Natural killer cell (primary cell): ENCODE results near the gene DNAI1. TPM values are rescaled to one million over a fixed set of nuclear protein-coding genes. Genes with fewer than 3 reads are reported as not detected.
"Not testable (repeated sequence)": the region's sequence is repeated elsewhere in the genome, so short reads cannot be mapped to it uniquely, and the experiment has no call there.

Experiments
- ATAC-seq, 3 donors: fragments of 150-1000 bp in 2 of 3; fragments of 200-7000 bp in 1 of 3; cut with Tn5 transposase; 1 replicate in 1 of 3; 2 replicates in 2 of 3; pipeline ENCODE4 v1.10.0; 2021; ENCODE audit warnings: mild to moderate bottlenecking in 2 of 3, moderate library complexity in 2 of 3
- DNase-seq, 2 donors: peaks; one replicate each; pipeline versions ENCODE4 v3.0.0 to v3.0.0-alpha.2; 2013 to 2021; ENCODE audit warnings: mixed read lengths in 1 of 2
- H3K27ac ChIP-seq: one replicate; pipeline ENCODE4 v1.5.1; 2013; ENCODE audit warnings: mild to moderate bottlenecking, low read length
- H3K27me3 ChIP-seq: one replicate; pipeline ENCODE4 v1.6.1; 2013; ENCODE audit warnings: low read length; ENCODE audit not compliant: control insufficient read depth, insufficient read depth
- H3K36me3 ChIP-seq: one replicate; pipeline ENCODE4 v1.6.1; 2013; ENCODE audit warnings: low read length; ENCODE audit not compliant: control insufficient read depth, insufficient read depth
- H3K4me1 ChIP-seq: one replicate; pipeline ENCODE4 v1.6.1; 2013; ENCODE audit warnings: low read length; ENCODE audit not compliant: control insufficient read depth, insufficient read depth
- H3K4me3 ChIP-seq: one replicate; pipeline ENCODE4 v1.5.1; 2013; ENCODE audit warnings: low read length
- H3K9me3 ChIP-seq: one replicate; pipeline ENCODE4 v1.6.1; 2013; ENCODE audit warnings: low read length; ENCODE audit not compliant: control insufficient read depth, insufficient read depth
- H3K27ac Mint-ChIP-seq, 2 donors: one replicate each; pipeline ENCODE4 v1.8.0; 2022; ENCODE audit warnings: mild to moderate bottlenecking in 2 of 2, mixed read lengths in 2 of 2, moderate library complexity in 1 of 2
- H3K27me3 Mint-ChIP-seq, 2 donors: one replicate each; pipeline ENCODE4 v1.8.0; 2022; ENCODE audit warnings: low read depth in 2 of 2, mixed read lengths in 2 of 2
- H3K36me3 Mint-ChIP-seq: one replicate; pipeline ENCODE4 v1.8.0; 2022; ENCODE audit warnings: mixed read lengths
- H3K4me1 Mint-ChIP-seq, 2 donors: one replicate each; pipeline ENCODE4 v1.8.0; 2022; ENCODE audit warnings: mixed read lengths in 2 of 2
- H3K4me3 Mint-ChIP-seq: one replicate; pipeline ENCODE4 v1.8.0; 2022; ENCODE audit warnings: mild to moderate bottlenecking, moderate library complexity, mixed read lengths
- H3K9me3 Mint-ChIP-seq, 2 donors: one replicate each; pipeline ENCODE4 v1.8.0; 2022; ENCODE audit warnings: mixed read lengths in 2 of 2
- CTCF ChIP-seq: fragments of 200-600 bp; IDR thresholded peaks from one replicate; pipeline ENCODE4 v1.8.0; 2022; ENCODE audit warnings: antibody characterized with exemption
- WGBS: methylation state at CpG from one replicate; pipeline ENCODE4 v1.1.7; 2013; ENCODE audit warnings: missing lambda C conversion rate; ENCODE audit not compliant: insufficient coverage; 5-methylcytosine and 5-hydroxymethylcytosine counted together
- intact Hi-C: fragments of 100-400 bp; cut with micrococcal nuclease; formaldehyde crosslinking; loops from one replicate; pipeline ENCODE4 v1.14.2; 2022
- total RNA-seq, 4 donors: library from RNA; stranded (reverse); fragments of 120-200 nt in 1 of 4; gene quantifications; one replicate each; pipeline versions ENCODE4 v1.2.3 to v1.2.4, GENCODE V29; 2013 to 2022

The DNAI1 gene
- total RNA-seq, 3 donors from 2014 or later (not counting 1 experiment from before 2014, with no cell fraction given) = not detected

GRCh38 chr9:34522971-34523797, 64.6 kb downstream of the DNAI1 start, which contains the start of gene ENHO:
Gene ENHO (minus strand): TSS chr9:34522990. CDS start chr9:34521695, 1,295 bp downstream.
- H3K4me3 Mint-ChIP-seq = peak within 1 kb of the TSS; percentile 72
- peak; percentile 94 to 96 for DNase-seq
- peaks cover 6 to 19% of the 10 kb centered on the region in 2 donors for H3K4me1 Mint-ChIP-seq
- 5% methylated on average over 62 of the region's 63 CpGs for whole genome bisulfite sequencing
- no peak for TF ChIP-seq CTCF
- H3K36me3 Mint-ChIP-seq = no peaks in the 10 kb centered on the region
- peak; percentile 94 to 97 (median 97) for ATAC-seq
- H3K27me3 Mint-ChIP-seq = peaks cover 20 to 23% of the 10 kb centered on the region in 2 donors
- Histone ChIP-seq H3K9me3 (no peaks in the 10 kb centered on the region), H3K4me3 (peak within 1 kb of the TSS; percentile 30), H3K36me3 (no peaks in the 10 kb centered on the region), H3K27me3 (peaks cover 3% of the 10 kb centered on the region), H3K4me1 (peaks cover 17% of the 10 kb centered on the region), H3K27ac (no peak within 1 kb of the TSS)
- intact Hi-C loops = loop anchor here (1.0 kb wide), 1 partner anchor 65 kb away; the partner anchor contains the start of genes DNAI1 and FAM219A
- H3K27ac Mint-ChIP-seq = peak within 1 kb of the TSS; percentile 16 to 82
- H3K9me3 Mint-ChIP-seq = no peaks in the 10 kb centered on the region

- Histone ChIP-seq H3K4me1 (peaks cover 16% of the 10 kb centered on the region), H3K4me3 (no peak overlapping the region), H3K36me3 (no peaks in the 10 kb centered on the region), H3K27me3 (peaks cover 3% of the 10 kb centered on the region), H3K27ac (no peak overlapping the region), H3K9me3 (no peaks in the 10 kb centered on the region)
- ATAC-seq = no peak
- H3K4me3 Mint-ChIP-seq = no peak overlapping the region
- no peaks in the 10 kb centered on the region for H3K36me3 Mint-ChIP-seq
- peaks cover 6 to 19% of the 10 kb centered on the region in 2 donors for H3K4me1 Mint-ChIP-seq
- H3K27me3 Mint-ChIP-seq = peaks cover 25 to 29% of the 10 kb centered on the region in 2 donors
- no peak for TF ChIP-seq CTCF
- intact Hi-C loops = no loop called here
- no peak overlapping the region for H3K27ac Mint-ChIP-seq
- DNase-seq = no peak
- 92% methylated on average over 3 of the region's 3 CpGs for WGBS
- no peaks in the 10 kb centered on the region for H3K9me3 Mint-ChIP-seq
Observed at GRCh38 chr9:34524349-34524748, 65.7 kb downstream of the DNAI1 start.

- Histone ChIP-seq H3K4me1 (peaks cover 16% of the 10 kb centered on the region), H3K27me3 (peaks cover 3% of the 10 kb centered on the region), H3K4me3 (no peak overlapping the region), H3K27ac (no peak overlapping the region), H3K36me3 (no peaks in the 10 kb centered on the region), H3K9me3 (no peaks in the 10 kb centered on the region)
- TF ChIP-seq CTCF = no peak
- intact Hi-C loops = no loop called here
- H3K27me3 Mint-ChIP-seq = peaks cover 37 to 44% of the 10 kb centered on the region in 2 donors
- ATAC-seq = no peak
- no peaks in the 10 kb centered on the region for H3K9me3 Mint-ChIP-seq
- H3K4me3 Mint-ChIP-seq = no peak overlapping the region
- 97% methylated on average over 2 of the region's 2 CpGs for WGBS
- no peak for DNase-seq
- no peak overlapping the region for H3K27ac Mint-ChIP-seq
- H3K4me1 Mint-ChIP-seq = peaks cover 6 to 19% of the 10 kb centered on the region in 2 donors
- no peaks in the 10 kb centered on the region for H3K36me3 Mint-ChIP-seq
Observed at GRCh38 chr9:34526026-34526425, 67.4 kb downstream of the DNAI1 start.

GRCh38 chr9:34532041-34532440, 73.4 kb downstream of the DNAI1 start:
- 92% methylated on average over 7 of the region's 8 CpGs for WGBS
- H3K36me3 ChIP-seq, DNase-seq, H3K27ac Mint-ChIP-seq, H3K4me3 Mint-ChIP-seq, H3K27me3 ChIP-seq, H3K9me3 Mint-ChIP-seq, H3K4me1 ChIP-seq, H3K36me3 Mint-ChIP-seq, H3K9me3 ChIP-seq, ATAC-seq, H3K4me3 ChIP-seq, H3K4me1 Mint-ChIP-seq, H3K27ac ChIP-seq, intact Hi-C loops: not testable (repeated sequence)
- peaks cover 34 to 38% of the 10 kb centered on the region in 2 donors for H3K27me3 Mint-ChIP-seq
